Esophagus squamous epithelium (tissue), 5 donors: ENCODE data around the gene SAE1. TPM values are rescaled to one million over a fixed set of nuclear protein-coding genes. Genes with fewer than 3 reads are reported as not detected.

Experiments
- DNase-seq: peaks from one replicate; lab custom pipeline; 2025; lab: John Stamatoyannopoulos, UW
- H3K27ac ChIP-seq, 4 donors: fragments of 200-600 bp; sonication (generic); one replicate each; pipeline ENCODE4 v1.5.1; 2016 to 2019; ENCODE audit warnings: mild to moderate bottlenecking in 1 of 4
- H3K27me3 ChIP-seq, 4 donors: fragments of 200-600 bp; sonication (generic); 1 replicate in 3 of 4; 2 replicates in 1 of 4; pipeline versions ENCODE4 v1.5.1 to v1.6.0; 2017 to 2021; ENCODE audit warnings: antibody characterized with exemption in 1 of 4
- H3K36me3 ChIP-seq, 3 donors: fragments of 200-600 bp; sonication (generic); one replicate each; pipeline ENCODE4 v1.5.1; 2016 to 2019
- H3K4me1 ChIP-seq, 3 donors: fragments of 200-600 bp; sonication (generic); one replicate each; pipeline ENCODE4 v1.5.1; 2017 to 2019
- H3K4me3 ChIP-seq, 4 donors: fragments of 200-600 bp; sonication (generic); 1 replicate in 3 of 4; 2 replicates in 1 of 4; pipeline ENCODE4 v1.5.1; 2016 to 2019; ENCODE audit warnings: mild to moderate bottlenecking in 2 of 4, moderate library complexity in 1 of 4
- H3K9me3 ChIP-seq, 3 donors: fragments of 200-600 bp; sonication (generic); one replicate each; pipeline ENCODE4 v1.5.1; 2016 to 2019
- CTCF ChIP-seq, 6 experiments: fragments of 450-650 bp in 4 of 6; fragments of 200-600 bp in 2 of 6; sonication (generic) in 2 of 6; IDR thresholded peaks; one replicate each; pipeline ENCODE4 v1.5.1; 2016 to 2019; ENCODE audit warnings: antibody characterized with exemption in 6 of 6, mild to moderate bottlenecking in 4 of 6, moderate library complexity in 4 of 6
- POLR2A ChIP-seq, 4 donors: fragments of 450-650 bp; IDR thresholded peaks; one replicate each; pipeline ENCODE4 v1.6.1; 2017; ENCODE audit warnings: antibody characterized with exemption in 4 of 4, mild to moderate bottlenecking in 4 of 4, moderate library complexity in 3 of 4
- WGBS, 2 donors: methylation state at CpG; one replicate each; pipeline ENCODE4 v1.1.5; 2018; 5-methylcytosine and 5-hydroxymethylcytosine counted together
- intact Hi-C: fragments of 100-400 bp; cut with DNase I; formaldehyde crosslinking; loops from one replicate; pipeline ENCODE4 v1.15.0; 2022
- total RNA-seq, 4 donors: library from RNA; depleted of rRNA; stranded (reverse); fragments of >200 nt; gene quantifications; one replicate each; pipeline ENCODE4 v1.1.0, GENCODE V29; 2016
- donor health status: DM: yes; HTN: yes; CAD: no.

Gene SAE1
- total RNA-seq, 4 donors from 2014 or later = 31.8 to 73.5 (median 62.1) TPM

DNA sequence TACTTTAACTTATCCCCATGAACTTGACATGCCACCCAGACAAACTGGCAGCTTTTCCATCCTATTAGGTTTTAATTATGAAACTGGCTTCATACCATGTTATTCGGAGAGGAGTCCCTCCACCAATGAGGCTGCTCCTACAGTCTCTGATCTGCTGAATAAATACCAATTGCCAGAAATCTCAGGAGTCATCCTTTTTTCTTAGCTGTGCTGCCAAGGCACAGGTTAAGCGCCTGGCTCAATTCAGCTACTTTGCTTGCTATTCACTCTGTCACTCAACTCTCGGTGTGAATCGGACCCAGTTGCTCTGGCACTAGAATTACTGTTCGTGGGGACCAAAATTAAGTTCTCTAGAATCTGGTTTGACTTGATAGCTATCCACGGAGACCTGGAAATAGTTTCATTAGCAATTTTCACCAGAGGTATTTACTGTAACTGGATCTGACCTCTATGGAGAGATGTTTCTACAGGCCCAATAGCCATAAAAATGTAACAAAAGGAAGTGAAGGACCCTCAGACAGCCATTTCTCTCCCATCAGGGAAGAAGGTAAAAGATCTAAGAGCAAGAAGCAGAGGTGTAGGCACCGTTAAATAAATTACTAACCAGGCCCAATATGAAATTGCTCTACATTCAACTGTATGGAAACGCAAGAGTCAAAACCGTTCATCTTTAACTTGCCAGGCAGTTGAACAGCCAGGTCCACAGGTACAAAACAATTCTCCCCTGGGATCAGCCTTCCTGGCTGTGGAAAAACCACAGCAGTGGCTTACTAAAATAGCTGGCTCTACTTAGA, 22.5 kb upstream of the SAE1 start:
- no peaks in the 10 kb centered on the region for H3K9me3 ChIP-seq
- peaks cover 25 to 65% (median 40%) of the 10 kb centered on the region in 3 donors for H3K4me1 ChIP-seq
- H3K27ac ChIP-seq = peak overlapping the region; percentile 86 to 100 (median 100)
- H3K36me3 ChIP-seq = peaks cover 0 to 13% (median 0%) of the 10 kb centered on the region in 3 donors
- peak overlapping the region in 1 of 4 donors; percentile 4 for H3K4me3 ChIP-seq
- intact Hi-C loops = no loop called here
- WGBS, 2 donors = 36 to 40% methylated on average over 9 of the region's 9 CpGs
- TF ChIP-seq CTCF (IDR thresholded peaks at IDR 0.05) (peak in 1 of 6 experiments; percentile 3), POLR2A (IDR thresholded peaks at IDR 0.05) (no peak)
- no peaks in the 10 kb centered on the region for H3K27me3 ChIP-seq
- DNase-seq = no peak

- H3K27me3 ChIP-seq = no peaks in the 10 kb centered on the region
- DNase-seq = no peak
- H3K36me3 ChIP-seq = peaks cover 0 to 13% (median 0%) of the 10 kb centered on the region in 3 donors
- peaks cover 25 to 66% (median 40%) of the 10 kb centered on the region in 3 donors for H3K4me1 ChIP-seq
- WGBS, 2 donors = 15 to 20% methylated on average over 2 of the region's 2 CpGs
- H3K9me3 ChIP-seq = no peaks in the 10 kb centered on the region
- TF ChIP-seq CTCF (IDR thresholded peaks at IDR 0.05) (no peak), POLR2A (IDR thresholded peaks at IDR 0.05) (no peak)
- H3K27ac ChIP-seq = peak overlapping the region; percentile 99 to 100 (median 100)
- intact Hi-C loops = no loop called here
- H3K4me3 ChIP-seq = peak overlapping the region in 3 of 4 donors; percentile 64 to 98 (median 95)
These were observed 21.5 kb upstream of the SAE1 start for GRCh38 chr19:47109177-47109540.

GRCh38 chr19:47109541-47110375, 20.9 kb upstream of the SAE1 start:
- no peak for TF ChIP-seq CTCF (IDR thresholded peaks at IDR 0.05)
- peak in 1 of 4 donors; percentile 46 for TF ChIP-seq POLR2A (IDR thresholded peaks at IDR 0.05)
- Histone ChIP-seq H3K27me3 (no peaks in the 10 kb centered on the region), H3K27ac (peak overlapping the region; percentile 99 to 100 (median 100)), H3K4me3 (peak overlapping the region; percentile 64 to 98 (median 90)), H3K4me1 (peaks cover 25 to 68% (median 40%) of the 10 kb centered on the region in 3 donors), H3K9me3 (no peaks in the 10 kb centered on the region), H3K36me3 (peaks cover 0 to 9% (median 0%) of the 10 kb centered on the region in 3 donors)
- WGBS, 2 donors = 10% methylated on average over 15 of the region's 15 CpGs
- intact Hi-C loops = no loop called here
- DNase-seq = no peak

GRCh38 chr19:47110521-47111005, 20.1 kb upstream of the SAE1 start:
- intact Hi-C loops = no loop called here
- no peak for DNase-seq

More at GRCh38 chr19:47110521-47111005, 20.1 kb upstream of the SAE1 start:
- peak overlapping the region; percentile 64 to 98 (median 90) for H3K4me3 ChIP-seq
- H3K9me3 ChIP-seq = no peaks in the 10 kb centered on the region
- H3K4me1 ChIP-seq = peaks cover 25 to 61% (median 40%) of the 10 kb centered on the region in 3 donors
- 3% methylated on average over 12 of the region's 12 CpGs for WGBS, 2 donors
- peaks cover 0 to 1% (median 0%) of the 10 kb centered on the region in 3 donors for H3K36me3 ChIP-seq
- peak overlapping the region; percentile 99 to 100 (median 100) for H3K27ac ChIP-seq
- H3K27me3 ChIP-seq = no peaks in the 10 kb centered on the region
- TF ChIP-seq CTCF (IDR thresholded peaks at IDR 0.05) (no peak), POLR2A (IDR thresholded peaks at IDR 0.05) (no peak)
